Parathyroid adenoma (tissue), 2 donors: ENCODE results near the gene ZXDC.

Source experiments
- H2AFZ ChIP-seq: fragments of 300-600 bp; sonication (generic); one replicate; pipeline ENCODE4 v1.7.0; 2017; ENCODE audit warnings: antibody characterized with exemption, mild to moderate bottlenecking
- H3K27ac ChIP-seq: fragments of 300-600 bp; sonication (generic); one replicate; pipeline ENCODE4 v1.7.0; 2017
- H3K27me3 ChIP-seq: fragments of 300-600 bp; sonication (generic); one replicate; pipeline ENCODE4 v1.7.0; 2017; ENCODE audit warnings: low read length; ENCODE audit not compliant: control insufficient read depth, insufficient read depth
- H3K36me3 ChIP-seq: fragments of 300-600 bp; sonication (generic); one replicate; pipeline ENCODE4 v1.7.0; 2017; ENCODE audit warnings: low read length; ENCODE audit not compliant: control insufficient read depth, insufficient read depth
- H3K4me1 ChIP-seq: fragments of 300-600 bp; sonication (generic); one replicate; pipeline ENCODE4 v1.7.0; 2017; ENCODE audit warnings: control low read depth
- H3K4me2 ChIP-seq: fragments of 300-600 bp; sonication (generic); one replicate; pipeline ENCODE4 v1.7.0; 2017; ENCODE audit warnings: low read length
- H3K4me3 ChIP-seq: fragments of 300-600 bp; sonication (generic); one replicate; pipeline ENCODE4 v1.7.0; 2017; ENCODE audit warnings: low read depth, low read length
- H3K79me2 ChIP-seq: fragments of 300-600 bp; sonication (generic); one replicate; pipeline ENCODE4 v1.7.0; 2017; ENCODE audit warnings: control low read depth
- H3K9ac ChIP-seq: fragments of 300-600 bp; sonication (generic); one replicate; pipeline ENCODE4 v1.7.0; 2017; ENCODE audit warnings: mild to moderate bottlenecking
- H3K9me3 ChIP-seq: fragments of 300-600 bp; sonication (generic); one replicate; pipeline ENCODE4 v1.7.0; 2017; ENCODE audit warnings: low read length; ENCODE audit not compliant: control insufficient read depth
- TF ChIP-seq, protein P1 (sequence below): fragments of 300-600 bp; sonication (generic); IDR thresholded peaks from one replicate; pipeline ENCODE4 v1.7.0; 2017; ENCODE audit warnings: antibody characterized with exemption, mild to moderate bottlenecking
- donor health status: primary hyperparathyroidism.

The ZXDC gene

DNA sequence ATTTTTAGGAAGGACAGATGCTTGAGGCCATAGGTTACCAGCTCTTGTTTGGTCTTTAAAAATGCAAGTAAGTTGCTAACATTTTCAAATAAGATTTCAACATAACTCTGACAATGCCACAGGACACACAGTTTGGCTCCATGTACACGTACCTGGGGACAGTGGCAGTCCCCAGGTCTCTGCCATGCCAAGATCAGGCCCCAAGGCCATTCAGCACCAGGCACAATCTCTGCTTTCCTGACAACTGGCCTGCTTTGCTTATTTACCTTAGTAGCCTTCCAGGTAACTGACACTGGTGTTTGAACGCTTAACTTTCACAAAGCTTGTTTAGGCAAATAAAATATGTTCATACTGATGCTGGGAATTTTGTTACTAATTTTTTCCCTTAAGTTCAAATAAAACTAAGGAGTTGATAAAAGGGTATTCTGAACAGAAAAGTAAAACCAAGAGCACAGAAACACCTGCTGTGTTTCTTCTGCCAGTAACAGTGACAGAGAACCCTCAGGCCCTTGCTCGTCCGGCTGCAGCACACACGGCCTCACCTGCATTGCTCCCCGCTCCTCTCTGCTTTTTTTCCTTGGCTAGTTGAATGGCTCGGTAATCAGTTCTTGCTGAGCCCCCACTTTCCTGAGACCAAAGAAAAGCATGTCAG is 16.5 kb downstream of the ZXDC start:
- Histone ChIP-seq H3K9me3 (no peaks in the 10 kb centered on the region), H3K4me2 (no peak overlapping the region), H3K36me3 (no peaks in the 10 kb centered on the region), H3K27me3 (no peaks in the 10 kb centered on the region), H3K4me3 (no peak overlapping the region), H3K79me2 (peaks cover 27% of the 10 kb centered on the region), H3K9ac (no peak overlapping the region), H3K4me1 (no peaks in the 10 kb centered on the region), H3K27ac (no peak overlapping the region), H2AFZ (no peak overlapping the region)
- TF ChIP-seq, protein P1, sequence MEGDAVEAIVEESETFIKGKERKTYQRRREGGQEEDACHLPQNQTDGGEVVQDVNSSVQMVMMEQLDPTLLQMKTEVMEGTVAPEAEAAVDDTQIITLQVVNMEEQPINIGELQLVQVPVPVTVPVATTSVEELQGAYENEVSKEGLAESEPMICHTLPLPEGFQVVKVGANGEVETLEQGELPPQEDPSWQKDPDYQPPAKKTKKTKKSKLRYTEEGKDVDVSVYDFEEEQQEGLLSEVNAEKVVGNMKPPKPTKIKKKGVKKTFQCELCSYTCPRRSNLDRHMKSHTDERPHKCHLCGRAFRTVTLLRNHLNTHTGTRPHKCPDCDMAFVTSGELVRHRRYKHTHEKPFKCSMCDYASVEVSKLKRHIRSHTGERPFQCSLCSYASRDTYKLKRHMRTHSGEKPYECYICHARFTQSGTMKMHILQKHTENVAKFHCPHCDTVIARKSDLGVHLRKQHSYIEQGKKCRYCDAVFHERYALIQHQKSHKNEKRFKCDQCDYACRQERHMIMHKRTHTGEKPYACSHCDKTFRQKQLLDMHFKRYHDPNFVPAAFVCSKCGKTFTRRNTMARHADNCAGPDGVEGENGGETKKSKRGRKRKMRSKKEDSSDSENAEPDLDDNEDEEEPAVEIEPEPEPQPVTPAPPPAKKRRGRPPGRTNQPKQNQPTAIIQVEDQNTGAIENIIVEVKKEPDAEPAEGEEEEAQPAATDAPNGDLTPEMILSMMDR, result no peak

DNA sequence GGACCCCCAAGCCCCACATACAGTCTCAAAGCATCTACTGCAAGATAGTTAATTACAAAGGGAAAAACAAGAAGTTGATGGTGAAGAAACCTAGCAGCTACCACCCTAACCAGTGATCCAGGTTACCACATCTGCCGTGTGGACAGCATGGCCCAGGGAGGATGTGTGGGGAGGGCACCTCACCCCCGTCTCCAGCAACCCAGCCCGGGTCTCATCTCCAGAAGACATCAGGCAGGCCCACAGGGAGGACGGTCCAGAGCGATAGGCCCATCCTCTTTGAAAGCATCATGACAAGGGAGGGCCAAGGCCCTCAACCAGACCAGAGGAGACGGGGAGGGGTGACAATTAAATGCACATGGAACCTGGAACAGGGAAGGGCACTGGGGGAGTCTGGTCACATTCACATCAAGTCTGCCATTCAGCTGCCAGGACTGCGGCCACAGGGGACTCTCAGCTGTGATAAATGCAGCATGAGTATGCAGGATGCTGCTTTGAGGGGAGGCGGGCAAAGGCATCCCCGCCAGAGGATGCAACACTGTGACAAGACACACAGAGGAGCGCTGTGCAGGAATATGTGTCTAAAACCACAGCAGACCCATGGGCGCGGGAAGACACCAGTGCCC is 18.8 kb downstream of the ZXDC start:
- no peak overlapping the region for H3K27ac ChIP-seq
- H3K4me2 ChIP-seq, result no peak overlapping the region
- no peaks in the 10 kb centered on the region for H3K9me3 ChIP-seq
- no peaks in the 10 kb centered on the region for H3K4me1 ChIP-seq
- H3K79me2 ChIP-seq, result peaks cover 22% of the 10 kb centered on the region
- H3K4me3 ChIP-seq, result no peak overlapping the region
- TF ChIP-seq, protein P1, result no peak
- H3K27me3 ChIP-seq, result no peaks in the 10 kb centered on the region
- no peak overlapping the region for H2AFZ ChIP-seq
- no peaks in the 10 kb centered on the region for H3K36me3 ChIP-seq
- H3K9ac ChIP-seq, result no peak overlapping the region

DNA sequence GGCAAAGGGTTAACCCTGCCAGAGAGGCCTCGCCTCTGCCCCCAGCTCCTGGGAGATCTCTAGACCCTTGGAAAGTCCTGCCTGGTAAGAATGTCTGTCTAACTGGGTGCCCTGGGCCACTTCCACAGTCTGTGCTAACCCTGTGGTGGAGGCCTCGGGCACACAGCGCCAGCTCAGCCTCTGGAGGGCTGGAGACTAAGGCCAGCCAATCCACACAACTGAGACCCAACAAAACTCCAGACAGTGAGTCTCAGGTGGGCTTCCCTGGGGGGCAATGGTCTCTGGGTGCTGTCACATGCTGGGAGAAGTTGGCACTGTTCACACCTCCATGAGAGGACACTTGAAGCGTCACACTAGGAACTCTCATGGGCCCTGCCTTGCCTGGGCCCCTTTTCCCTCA is 19.5 kb downstream of the ZXDC start:
- H3K4me2 ChIP-seq, result no peak overlapping the region
- H3K36me3 ChIP-seq, result no peaks in the 10 kb centered on the region
- TF ChIP-seq, protein P1, result no peak
- H3K79me2 ChIP-seq, result peaks cover 15% of the 10 kb centered on the region
- H3K4me3 ChIP-seq, result no peak overlapping the region
- no peaks in the 10 kb centered on the region for H3K4me1 ChIP-seq
- no peaks in the 10 kb centered on the region for H3K9me3 ChIP-seq
- no peak overlapping the region for H2AFZ ChIP-seq
- no peaks in the 10 kb centered on the region for H3K27me3 ChIP-seq
- H3K27ac ChIP-seq, result no peak overlapping the region
- no peak overlapping the region for H3K9ac ChIP-seq

DNA sequence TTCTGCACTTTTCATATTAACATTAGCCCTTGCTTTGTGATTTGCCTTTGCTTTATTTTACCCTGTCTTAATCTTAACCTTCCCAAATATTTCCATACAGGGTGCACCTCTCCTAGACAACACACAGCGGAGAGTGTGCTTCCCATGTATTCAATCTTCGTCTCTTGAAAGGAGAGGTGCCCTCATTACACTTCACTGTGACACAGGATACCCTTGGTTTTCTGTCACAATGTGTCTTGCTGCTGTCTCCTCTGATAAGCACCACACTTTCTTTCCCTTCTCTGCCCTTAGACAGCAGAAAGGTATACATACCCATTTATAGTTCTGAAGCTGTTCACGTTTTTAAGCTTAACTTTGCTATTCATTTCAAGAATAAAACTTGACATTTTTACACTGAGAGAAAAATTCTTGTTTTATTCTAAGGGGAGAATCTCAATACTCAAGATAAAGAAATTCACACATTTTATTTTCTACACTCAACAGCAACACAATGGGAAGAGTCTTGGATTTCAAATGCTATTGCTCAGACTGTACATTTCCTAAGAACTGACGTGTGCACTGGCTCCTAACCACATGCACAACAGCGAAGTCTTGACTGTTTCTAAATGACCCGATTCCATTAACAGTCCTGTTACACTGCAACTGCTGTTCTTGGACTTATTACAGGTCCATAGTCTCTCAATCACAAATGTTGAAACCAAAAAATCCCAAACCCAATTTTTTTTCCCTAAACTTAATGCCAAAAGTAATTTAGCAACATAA is 21.1 kb downstream of the ZXDC start:
- no peak overlapping the region for H3K4me2 ChIP-seq
- H3K9me3 ChIP-seq, result no peaks in the 10 kb centered on the region
- no peak overlapping the region for H3K27ac ChIP-seq
- H3K4me1 ChIP-seq, result no peaks in the 10 kb centered on the region
- H3K9ac ChIP-seq, result no peak overlapping the region
- TF ChIP-seq, protein P1, result no peak
- no peaks in the 10 kb centered on the region for H3K36me3 ChIP-seq
- H3K27me3 ChIP-seq, result no peaks in the 10 kb centered on the region
- H3K79me2 ChIP-seq, result peaks cover 6% of the 10 kb centered on the region
- no peak overlapping the region for H3K4me3 ChIP-seq
- H2AFZ ChIP-seq, result no peak overlapping the region
